ENCODE measurements around the gene PHIP. TPM values are rescaled to one million over a fixed set of nuclear protein-coding genes. Genes with fewer than 3 reads are reported as not detected.

Gene PHIP
- total RNA-seq, 1 experiment from 2014 or later, result 53.6 TPM

- Histone ChIP-seq H3K4me2 (ENCODE audit: insufficient read depth, insufficient read length, low read length) (no peak overlapping the region), H4K91ac (ENCODE audit: insufficient read length, low read depth, low read length) (no peak overlapping the region), H3K9me3 (ENCODE audit: control insufficient read depth, low read depth, low read length) (no peaks in the 10 kb centered on the region), H3K79me2 (ENCODE audit: insufficient read depth, low read length) (no peaks in the 10 kb centered on the region), H2BK20ac (ENCODE audit: low read depth, low read length, poor library complexity, severe bottlenecking) (no peak overlapping the region), H4K20me1 (ENCODE audit: control insufficient read depth, insufficient read depth, insufficient read length) (no peaks in the 10 kb centered on the region), H3K79me1 (ENCODE audit: insufficient read depth, low read depth, low read length, poor library complexity, severe bottlenecking) (no peaks in the 10 kb centered on the region), H3K9ac (ENCODE audit: extremely low read depth, insufficient read length, low read length) (no peak overlapping the region), H2AFZ (ENCODE audit: low read length) (no peak overlapping the region), H3K18ac (ENCODE audit: insufficient read length, low read depth, low read length) (no peak overlapping the region), H3K27ac (ENCODE audit: insufficient read length, low read depth, low read length) (no peak overlapping the region), H2BK15ac (ENCODE audit: low read depth, low read length) (no peak overlapping the region), H2BK5ac (ENCODE audit: insufficient read length, low read length) (no peak overlapping the region), H4K8ac (replicated peaks; ENCODE audit: insufficient read length, low read depth, low read length) (no peak overlapping the region), H4K5ac (ENCODE audit: insufficient read length, low read depth, low read length) (no peak overlapping the region), H2BK120ac (ENCODE audit: low read depth, low read length, poor library complexity, severe bottlenecking) (no peak overlapping the region), H3K23me2 (ENCODE audit: insufficient read length, low read depth, low read length, poor library complexity, severe bottlenecking) (no peaks in the 10 kb centered on the region), H2BK12ac (ENCODE audit: insufficient read length, low read depth, low read length) (no peak overlapping the region), H2AK5ac (ENCODE audit: insufficient read length, low read length) (no peak overlapping the region), H3K4ac (ENCODE audit: low read depth, low read length) (no peak overlapping the region), H3K23ac (ENCODE audit: insufficient read length, low read depth, low read length) (no peak overlapping the region), H3K27me3 (ENCODE audit: insufficient read depth, low read length) (no peaks in the 10 kb centered on the region), H3K56ac (ENCODE audit: insufficient read length, low read depth, low read length) (no peak overlapping the region), H3K14ac (ENCODE audit: insufficient read depth, low read length) (no peak overlapping the region), H3T11ph (ENCODE audit: low read length) (no peak overlapping the region), H3K4me1 (ENCODE audit: insufficient read depth, low read length) (no peaks in the 10 kb centered on the region)
- Mint-ChIP-seq H3K9me3 (peaks cover 0 to 3% of the 10 kb centered on the region in 2 experiments; a peak in 1 of 5 replicates), H3K4me3 (no peak overlapping the region), H3K27ac (no peak overlapping the region), H3K36me3 (ENCODE audit: insufficient read depth in 1 of 3, low read depth in 3 of 3) (peaks cover 3 to 16% (median 8%) of the 10 kb centered on the region in 3 experiments; a peak in 6 of 7 replicates), H3K27me3 (ENCODE audit: low read depth) (no peaks in the 10 kb centered on the region), H3K4me1 (no peaks in the 10 kb centered on the region)
- no CpG with 5 or more reads among the region's 2 CpGs for WGBS (ENCODE audit: extremely low coverage, insufficient read length, low lambda C conversion rate)
- DNase-seq, result no peak
- TF ChIP-seq CTCF (conservative IDR thresholded peaks at IDR 0.05), result no peak
Measured at GRCh38 chr6:78935553-78935952, 142.5 kb downstream of the PHIP start.

All from H9 (cell line).